HEK293 (cell line): ENCODE data around the gene TPGS1.

Experiments
- GFI1B ChIP-seq: fragments of 450-650 bp; formaldehyde crosslinking; IDR thresholded peaks from 2 replicates; pipeline ENCODE4 v1.5.1; 2016; ENCODE audit warnings: missing biosample characterization, missing genetic modification characterization
- GLI2 ChIP-seq: fragments of 450-650 bp; formaldehyde crosslinking; IDR thresholded peaks from 2 replicates; pipeline ENCODE4; 2017; ENCODE audit warnings: missing biosample characterization, missing genetic modification characterization, low read depth, borderline replicate concordance
- GLIS2 ChIP-seq: fragments of 450-650 bp; formaldehyde crosslinking; IDR thresholded peaks from 2 replicates; pipeline ENCODE4 v1.5.1; 2016; ENCODE audit warnings: missing biosample characterization, missing genetic modification characterization
- HOXC10 ChIP-seq: sonication (generic); formaldehyde crosslinking; IDR thresholded peaks from 2 replicates; pipeline ENCODE4 v1.8.1; 2023; ENCODE audit warnings: mild to moderate bottlenecking, missing genetic modification reagents
- ZBTB1 ChIP-seq: fragments of 450-650 bp; formaldehyde crosslinking; IDR thresholded peaks from 2 replicates; pipeline ENCODE4 v1.5.1; 2016; ENCODE audit warnings: missing biosample characterization, missing genetic modification characterization
- ZBTB21 ChIP-seq: fragments of 450-650 bp; formaldehyde crosslinking; IDR thresholded peaks from 2 replicates; pipeline ENCODE4 v1.5.1; 2017; ENCODE audit warnings: missing biosample characterization, missing genetic modification characterization
- ZNF10 ChIP-seq: fragments of 450-650 bp; formaldehyde crosslinking; IDR thresholded peaks from 2 replicates; pipeline ENCODE4 v1.5.1; 2017; ENCODE audit warnings: missing biosample characterization, missing genetic modification characterization
- ZNF174 ChIP-seq: fragments of 450-650 bp; formaldehyde crosslinking; IDR thresholded peaks from 2 replicates; pipeline ENCODE4 v1.5.0; 2017; ENCODE audit warnings: missing biosample characterization, mild to moderate bottlenecking, missing genetic modification characterization
- ZNF19 ChIP-seq: fragments of 450-650 bp; formaldehyde crosslinking; IDR thresholded peaks from 2 replicates; pipeline ENCODE4; 2016; ENCODE audit warnings: missing biosample characterization, missing genetic modification characterization, low read depth
- ZNF214 ChIP-seq: fragments of 450-650 bp; formaldehyde crosslinking; IDR thresholded peaks from 2 replicates; pipeline ENCODE4 v1.5.1; 2017; ENCODE audit warnings: missing biosample characterization, mild to moderate bottlenecking, missing genetic modification characterization, borderline replicate concordance
- ZNF311 ChIP-seq: fragments of 450-650 bp; formaldehyde crosslinking; IDR thresholded peaks from 2 replicates; pipeline ENCODE4 v1.5.1; 2017; ENCODE audit warnings: missing biosample characterization, missing genetic modification characterization, borderline replicate concordance
- ZNF335 ChIP-seq: fragments of 450-650 bp; formaldehyde crosslinking; conservative IDR thresholded peaks from 2 replicates; pipeline ENCODE4 v1.5.1; 2016; ENCODE audit warnings: missing biosample characterization, missing genetic modification characterization
- ZNF423 ChIP-seq: fragments of 450-650 bp; formaldehyde crosslinking; IDR thresholded peaks from 2 replicates; pipeline ENCODE4 v1.5.1; 2016; ENCODE audit warnings: missing biosample characterization, missing genetic modification characterization
- ZNF473 ChIP-seq: fragments of 450-650 bp; formaldehyde crosslinking; IDR thresholded peaks from 2 replicates; pipeline ENCODE4 v1.5.1; 2017; ENCODE audit warnings: missing biosample characterization, missing genetic modification characterization
- ZNF510 ChIP-seq: fragments of 450-650 bp; formaldehyde crosslinking; IDR thresholded peaks from 2 replicates; pipeline ENCODE4 v1.5.1; 2018; ENCODE audit warnings: mild to moderate bottlenecking, missing genetic modification characterization, missing biosample characterization; ENCODE audit not compliant: insufficient replicate concordance
- ZNF560 ChIP-seq: fragments of 450-650 bp; formaldehyde crosslinking; IDR thresholded peaks from 2 replicates; pipeline ENCODE4 v1.5.1; 2017; ENCODE audit warnings: missing biosample characterization, missing genetic modification characterization, borderline replicate concordance
- ZNF561 ChIP-seq: fragments of 450-650 bp; IDR thresholded peaks from 2 replicates; pipeline ENCODE4 v1.5.1; 2018; ENCODE audit warnings: missing biosample characterization, missing genetic modification characterization, borderline replicate concordance
- ZNF610 ChIP-seq: fragments of 450-650 bp; formaldehyde crosslinking; IDR thresholded peaks from 2 replicates; pipeline ENCODE4 v1.5.1; 2016; ENCODE audit warnings: missing biosample characterization, missing genetic modification characterization, borderline replicate concordance
- ZNF658 ChIP-seq: fragments of 450-650 bp; formaldehyde crosslinking; IDR thresholded peaks from 2 replicates; pipeline ENCODE4; 2016; ENCODE audit warnings: missing biosample characterization, missing genetic modification characterization
- ZNF747 ChIP-seq: fragments of 450-650 bp; formaldehyde crosslinking; IDR thresholded peaks from 2 replicates; pipeline ENCODE4 v1.5.1; 2016; ENCODE audit warnings: missing biosample characterization, missing genetic modification characterization
- ZNF76 ChIP-seq: fragments of 450-650 bp; formaldehyde crosslinking; IDR thresholded peaks from 2 replicates; pipeline ENCODE4; 2016; ENCODE audit warnings: low read depth, missing biosample characterization, missing genetic modification characterization, borderline replicate concordance
- ZNF791 ChIP-seq: fragments of 450-650 bp; formaldehyde crosslinking; IDR thresholded peaks from 2 replicates; pipeline ENCODE4 v1.5.1; 2016; ENCODE audit warnings: missing biosample characterization, missing genetic modification characterization
- TF ChIP-seq, protein P1 (sequence below): fragments of 450-650 bp; formaldehyde crosslinking; IDR thresholded peaks from 2 replicates; pipeline ENCODE4 v1.5.1; 2017; ENCODE audit warnings: missing biosample characterization, missing genetic modification characterization
- TF ChIP-seq, protein P2 (sequence below): fragments of 450-650 bp; formaldehyde crosslinking; IDR thresholded peaks from 2 replicates; pipeline ENCODE4 v1.5.1; 2016; ENCODE audit warnings: missing biosample characterization, missing genetic modification characterization, low read depth
- TF ChIP-seq, protein P3 (sequence below): fragments of 450-650 bp; formaldehyde crosslinking; IDR thresholded peaks from 2 replicates; pipeline ENCODE4 v1.5.1; 2017; ENCODE audit warnings: missing biosample characterization, missing genetic modification characterization
- TF ChIP-seq, protein P4 (sequence below): IDR thresholded peaks from 2 replicates; pipeline ENCODE4 v1.6.1; 2011; ENCODE audit warnings: mild to moderate bottlenecking, low read depth, low read length, borderline replicate concordance
- TF ChIP-seq, protein P5 (sequence below): fragments of 450-650 bp; formaldehyde crosslinking; IDR thresholded peaks from 2 replicates; pipeline ENCODE4 v1.5.1; 2016; ENCODE audit warnings: missing biosample characterization, missing genetic modification characterization
- TF ChIP-seq, protein P6 (sequence below): fragments of 450-650 bp; formaldehyde crosslinking; IDR thresholded peaks from 2 replicates; pipeline ENCODE4 v1.5.1; 2017; ENCODE audit warnings: missing biosample characterization, missing genetic modification characterization

The TPGS1 gene

DNA sequence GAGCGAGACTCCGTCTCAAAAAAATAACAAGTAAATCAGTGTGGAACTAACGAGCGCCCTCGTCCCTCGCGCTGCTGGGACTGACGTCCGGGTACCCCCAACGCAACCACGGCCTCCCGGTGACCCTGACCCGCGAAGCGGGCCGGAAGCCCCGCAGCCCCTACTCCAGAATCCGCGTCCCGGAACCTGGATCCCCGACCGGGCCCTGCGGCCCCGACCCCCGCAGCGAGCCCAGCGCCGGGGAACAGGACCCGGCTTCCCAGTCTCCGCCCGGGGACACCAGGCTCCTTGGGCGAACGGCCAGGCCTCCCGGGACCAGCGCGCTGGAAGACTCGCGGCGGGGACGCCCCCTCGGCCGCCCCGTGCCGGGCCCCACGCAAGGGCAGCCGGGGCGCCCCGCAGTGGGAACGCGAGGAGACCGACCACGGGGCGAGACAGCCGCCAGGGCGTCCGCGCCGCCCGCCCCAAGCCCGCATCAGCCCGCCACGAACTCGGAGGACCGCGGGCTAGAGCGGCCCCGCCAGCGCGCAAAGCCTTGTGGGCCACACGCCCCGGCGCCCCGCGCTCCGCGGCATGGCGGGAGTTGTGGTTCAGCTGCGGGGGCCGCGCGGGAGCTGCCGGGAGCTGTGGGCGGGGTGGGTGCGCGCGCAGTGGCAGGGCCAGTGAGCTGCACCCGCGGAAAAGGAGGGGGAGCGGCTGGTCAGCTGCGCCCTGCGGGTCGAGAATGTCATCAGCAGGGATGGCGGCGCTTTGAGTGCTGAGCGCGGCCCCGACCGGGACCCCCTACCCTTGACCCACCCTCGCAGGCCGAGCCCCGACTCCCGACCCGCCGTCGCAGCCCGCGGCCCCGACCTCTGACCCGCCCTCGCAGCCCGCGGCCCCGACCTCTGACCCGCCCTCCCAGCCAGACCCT is 18.5 kb upstream of the TPGS1 start (continued):
- TF ChIP-seq GFI1B (no peak), HOXC10 (CRISPR knock-in tag) (0 out of 2 replicates have a peak, but pooled peaks have one; percentile 50), ZNF214 (tag by site-specific recombination) (no peak), ZNF747 (tag by site-specific recombination) (no peak), ZNF174 (tag by site-specific recombination) (no peak), ZNF791 (no peak), GLIS2 (no peak; the same call in 1 of the 2 replicates), ZNF311 (tag by site-specific recombination) (no peak), ZNF658 (tag by site-specific recombination) (no peak), ZNF560 (no peak), ZNF10 (tag by site-specific recombination) (no peak), ZNF423 (no peak), ZNF610 (tag by site-specific recombination) (peak; percentile 36; the same call in 1 of the 2 replicates), GLI2 (tag by site-specific recombination) (no peak), ZNF473 (no peak), ZNF76 (tag by site-specific recombination) (peak; percentile 98), ZNF510 (no peak), ZNF19 (tag by site-specific recombination) (no peak), ZBTB21 (tag by site-specific recombination) (no peak), ZBTB1 (tag by site-specific recombination) (no peak), ZNF561 (tag by site-specific recombination) (no peak; the same call in 1 of the 2 replicates), ZNF335 (tag by site-specific recombination) (peak; percentile 75)
- TF ChIP-seq, protein P1, sequence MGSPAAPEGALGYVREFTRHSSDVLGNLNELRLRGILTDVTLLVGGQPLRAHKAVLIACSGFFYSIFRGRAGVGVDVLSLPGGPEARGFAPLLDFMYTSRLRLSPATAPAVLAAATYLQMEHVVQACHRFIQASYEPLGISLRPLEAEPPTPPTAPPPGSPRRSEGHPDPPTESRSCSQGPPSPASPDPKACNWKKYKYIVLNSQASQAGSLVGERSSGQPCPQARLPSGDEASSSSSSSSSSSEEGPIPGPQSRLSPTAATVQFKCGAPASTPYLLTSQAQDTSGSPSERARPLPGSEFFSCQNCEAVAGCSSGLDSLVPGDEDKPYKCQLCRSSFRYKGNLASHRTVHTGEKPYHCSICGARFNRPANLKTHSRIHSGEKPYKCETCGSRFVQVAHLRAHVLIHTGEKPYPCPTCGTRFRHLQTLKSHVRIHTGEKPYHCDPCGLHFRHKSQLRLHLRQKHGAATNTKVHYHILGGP (tag by site-specific recombination): no peak
- TF ChIP-seq, protein P2, sequence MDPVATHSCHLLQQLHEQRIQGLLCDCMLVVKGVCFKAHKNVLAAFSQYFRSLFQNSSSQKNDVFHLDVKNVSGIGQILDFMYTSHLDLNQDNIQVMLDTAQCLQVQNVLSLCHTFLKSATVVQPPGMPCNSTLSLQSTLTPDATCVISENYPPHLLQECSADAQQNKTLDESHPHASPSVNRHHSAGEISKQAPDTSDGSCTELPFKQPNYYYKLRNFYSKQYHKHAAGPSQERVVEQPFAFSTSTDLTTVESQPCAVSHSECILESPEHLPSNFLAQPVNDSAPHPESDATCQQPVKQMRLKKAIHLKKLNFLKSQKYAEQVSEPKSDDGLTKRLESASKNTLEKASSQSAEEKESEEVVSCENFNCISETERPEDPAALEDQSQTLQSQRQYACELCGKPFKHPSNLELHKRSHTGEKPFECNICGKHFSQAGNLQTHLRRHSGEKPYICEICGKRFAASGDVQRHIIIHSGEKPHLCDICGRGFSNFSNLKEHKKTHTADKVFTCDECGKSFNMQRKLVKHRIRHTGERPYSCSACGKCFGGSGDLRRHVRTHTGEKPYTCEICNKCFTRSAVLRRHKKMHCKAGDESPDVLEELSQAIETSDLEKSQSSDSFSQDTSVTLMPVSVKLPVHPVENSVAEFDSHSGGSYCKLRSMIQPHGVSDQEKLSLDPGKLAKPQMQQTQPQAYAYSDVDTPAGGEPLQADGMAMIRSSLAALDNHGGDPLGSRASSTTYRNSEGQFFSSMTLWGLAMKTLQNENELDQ: no peak
- TF ChIP-seq, protein P3, sequence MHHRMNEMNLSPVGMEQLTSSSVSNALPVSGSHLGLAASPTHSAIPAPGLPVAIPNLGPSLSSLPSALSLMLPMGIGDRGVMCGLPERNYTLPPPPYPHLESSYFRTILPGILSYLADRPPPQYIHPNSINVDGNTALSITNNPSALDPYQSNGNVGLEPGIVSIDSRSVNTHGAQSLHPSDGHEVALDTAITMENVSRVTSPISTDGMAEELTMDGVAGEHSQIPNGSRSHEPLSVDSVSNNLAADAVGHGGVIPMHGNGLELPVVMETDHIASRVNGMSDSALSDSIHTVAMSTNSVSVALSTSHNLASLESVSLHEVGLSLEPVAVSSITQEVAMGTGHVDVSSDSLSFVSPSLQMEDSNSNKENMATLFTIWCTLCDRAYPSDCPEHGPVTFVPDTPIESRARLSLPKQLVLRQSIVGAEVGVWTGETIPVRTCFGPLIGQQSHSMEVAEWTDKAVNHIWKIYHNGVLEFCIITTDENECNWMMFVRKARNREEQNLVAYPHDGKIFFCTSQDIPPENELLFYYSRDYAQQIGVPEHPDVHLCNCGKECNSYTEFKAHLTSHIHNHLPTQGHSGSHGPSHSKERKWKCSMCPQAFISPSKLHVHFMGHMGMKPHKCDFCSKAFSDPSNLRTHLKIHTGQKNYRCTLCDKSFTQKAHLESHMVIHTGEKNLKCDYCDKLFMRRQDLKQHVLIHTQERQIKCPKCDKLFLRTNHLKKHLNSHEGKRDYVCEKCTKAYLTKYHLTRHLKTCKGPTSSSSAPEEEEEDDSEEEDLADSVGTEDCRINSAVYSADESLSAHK (tag by site-specific recombination): no peak
- TF ChIP-seq, protein P4, sequence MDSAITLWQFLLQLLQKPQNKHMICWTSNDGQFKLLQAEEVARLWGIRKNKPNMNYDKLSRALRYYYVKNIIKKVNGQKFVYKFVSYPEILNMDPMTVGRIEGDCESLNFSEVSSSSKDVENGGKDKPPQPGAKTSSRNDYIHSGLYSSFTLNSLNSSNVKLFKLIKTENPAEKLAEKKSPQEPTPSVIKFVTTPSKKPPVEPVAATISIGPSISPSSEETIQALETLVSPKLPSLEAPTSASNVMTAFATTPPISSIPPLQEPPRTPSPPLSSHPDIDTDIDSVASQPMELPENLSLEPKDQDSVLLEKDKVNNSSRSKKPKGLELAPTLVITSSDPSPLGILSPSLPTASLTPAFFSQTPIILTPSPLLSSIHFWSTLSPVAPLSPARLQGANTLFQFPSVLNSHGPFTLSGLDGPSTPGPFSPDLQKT: no peak
- TF ChIP-seq, protein P5, sequence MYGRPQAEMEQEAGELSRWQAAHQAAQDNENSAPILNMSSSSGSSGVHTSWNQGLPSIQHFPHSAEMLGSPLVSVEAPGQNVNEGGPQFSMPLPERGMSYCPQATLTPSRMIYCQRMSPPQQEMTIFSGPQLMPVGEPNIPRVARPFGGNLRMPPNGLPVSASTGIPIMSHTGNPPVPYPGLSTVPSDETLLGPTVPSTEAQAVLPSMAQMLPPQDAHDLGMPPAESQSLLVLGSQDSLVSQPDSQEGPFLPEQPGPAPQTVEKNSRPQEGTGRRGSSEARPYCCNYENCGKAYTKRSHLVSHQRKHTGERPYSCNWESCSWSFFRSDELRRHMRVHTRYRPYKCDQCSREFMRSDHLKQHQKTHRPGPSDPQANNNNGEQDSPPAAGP (tag by site-specific recombination): peak; percentile 28; the same call in 1 of the 2 replicates
- TF ChIP-seq, protein P6, sequence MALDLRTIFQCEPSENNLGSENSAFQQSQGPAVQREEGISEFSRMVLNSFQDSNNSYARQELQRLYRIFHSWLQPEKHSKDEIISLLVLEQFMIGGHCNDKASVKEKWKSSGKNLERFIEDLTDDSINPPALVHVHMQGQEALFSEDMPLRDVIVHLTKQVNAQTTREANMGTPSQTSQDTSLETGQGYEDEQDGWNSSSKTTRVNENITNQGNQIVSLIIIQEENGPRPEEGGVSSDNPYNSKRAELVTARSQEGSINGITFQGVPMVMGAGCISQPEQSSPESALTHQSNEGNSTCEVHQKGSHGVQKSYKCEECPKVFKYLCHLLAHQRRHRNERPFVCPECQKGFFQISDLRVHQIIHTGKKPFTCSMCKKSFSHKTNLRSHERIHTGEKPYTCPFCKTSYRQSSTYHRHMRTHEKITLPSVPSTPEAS (tag by site-specific recombination): no peak
